OCI-LY1 (cell line): ENCODE results near the gene N4BP2L2.

ENCODE experiments used
- H2AFZ ChIP-seq: fragments of 200-600 bp; sonication (generic), shearing (Covaris generic); 2 replicates; pipeline ENCODE4 v1.6.0; 2014; ENCODE audit warnings: antibody characterized with exemption, mild to moderate bottlenecking, low read length
- H3F3A ChIP-seq: fragments of 200-600 bp; sonication (generic), shearing (Covaris generic); 2 replicates; pipeline ENCODE4 v1.6.0; 2014; ENCODE audit warnings: mild to moderate bottlenecking, antibody characterized with exemption, low read length, moderate library complexity; ENCODE audit not compliant: insufficient read depth
- H3K27ac ChIP-seq: fragments of 200-600 bp; sonication (generic); 2 replicates; pipeline ENCODE4 v1.5.1; 2014; ENCODE audit warnings: low read length, mixed run types, mild to moderate bottlenecking, low read depth; ENCODE audit not compliant: poor library complexity, severe bottlenecking
- H3K27me3 ChIP-seq: fragments of 200-600 bp; sonication (generic); 2 replicates; pipeline ENCODE4 v1.6.0; 2014; ENCODE audit warnings: antibody characterized with exemption, mild to moderate bottlenecking, low read length, moderate library complexity; ENCODE audit not compliant: insufficient read depth
- H3K36me3 ChIP-seq: fragments of 200-600 bp; sonication (generic); 2 replicates; pipeline ENCODE4 v1.6.1; 2014; ENCODE audit warnings: mild to moderate bottlenecking, antibody characterized with exemption, low read length, moderate library complexity, mixed read lengths; ENCODE audit not compliant: insufficient read depth
- H3K4me1 ChIP-seq: fragments of 200-600 bp; sonication (generic); 2 replicates; pipeline ENCODE4 v1.5.1; 2014; ENCODE audit warnings: mild to moderate bottlenecking, low read length, moderate library complexity; ENCODE audit not compliant: insufficient read depth, severe bottlenecking
- H3K4me2 ChIP-seq: fragments of 200-600 bp; sonication (generic), shearing (Covaris generic); 2 replicates; pipeline ENCODE4 v1.6.1; 2014; ENCODE audit warnings: low read length
- H3K4me3 ChIP-seq: fragments of 200-600 bp; sonication (generic); 2 replicates; pipeline ENCODE4 v1.5.1; 2014; ENCODE audit warnings: low read length, low read depth, mild to moderate bottlenecking, mixed read lengths; ENCODE audit not compliant: poor library complexity, severe bottlenecking
- H3K79me2 ChIP-seq: fragments of 200-600 bp; shearing (Covaris generic); 2 replicates; pipeline ENCODE4 v1.6.1; 2016; ENCODE audit warnings: mixed run types, low read length, mixed read lengths; ENCODE audit not compliant: insufficient read depth
- H3K9ac ChIP-seq: fragments of 200-600 bp; sonication (generic), shearing (Covaris generic); 2 replicates; pipeline ENCODE4 v1.6.1; 2014; ENCODE audit warnings: mild to moderate bottlenecking, low read length, mixed read lengths
- H3K9me2 ChIP-seq: fragments of 200-600 bp; sonication (generic), shearing (Covaris generic); 2 replicates; pipeline ENCODE4 v1.6.1; 2014; ENCODE audit warnings: low read depth, mild to moderate bottlenecking, low read length, mixed read lengths
- H3K9me3 ChIP-seq: fragments of 200-600 bp; shearing (Covaris generic); 2 replicates; pipeline ENCODE4 v1.6.1; 2014; ENCODE audit warnings: low read length, mixed read lengths
- H4K20me1 ChIP-seq: fragments of 200-600 bp; sonication (generic), shearing (Covaris generic); 2 replicates; pipeline ENCODE4 v1.6.0; 2016; ENCODE audit warnings: mild to moderate bottlenecking, low read length; ENCODE audit not compliant: insufficient read depth
- EZH2 ChIP-seq: fragments of 200-600 bp; sonication (generic), shearing (Covaris generic); IDR thresholded peaks from 2 replicates; pipeline ENCODE4 v1.8.0; 2017; ENCODE audit warnings: borderline replicate concordance, mixed run types, mild to moderate bottlenecking, antibody characterized with exemption, low read length, moderate library complexity, mixed read lengths
- TF ChIP-seq, protein P1 (sequence below): fragments of 200-600 bp; sonication (generic), shearing (Covaris generic); IDR thresholded peaks from 2 replicates; pipeline ENCODE4 v1.5.1; 2017; ENCODE audit warnings: mild to moderate bottlenecking, antibody characterized with exemption, low read length, moderate library complexity, mixed read lengths

Gene N4BP2L2

DNA sequence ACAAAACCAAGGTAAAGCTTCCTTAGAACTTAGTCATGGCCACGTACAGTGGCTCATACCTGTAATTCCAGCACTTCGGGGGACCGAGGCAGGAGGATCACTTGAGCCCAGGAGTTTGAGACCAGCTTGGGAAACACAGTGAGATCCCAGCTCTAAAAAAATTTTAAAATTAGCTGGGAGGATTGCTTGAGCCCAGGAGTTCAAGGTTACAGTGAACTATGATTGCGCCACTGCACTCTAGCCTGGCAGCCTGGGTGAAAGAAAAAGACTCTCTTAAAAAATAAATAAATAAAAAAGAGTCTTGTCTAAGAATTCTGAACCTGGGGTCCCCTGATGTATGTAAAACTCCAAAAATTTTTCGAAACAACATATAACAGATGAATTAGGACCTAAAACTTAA lies 34.9 kb downstream of the N4BP2L2 start:
- Histone ChIP-seq H3K9me3 (no peaks in the 10 kb centered on the region), H4K20me1 (no peaks in the 10 kb centered on the region), H3K4me3 (no peak overlapping the region), H2AFZ (no peak overlapping the region), H3K4me2 (no peak overlapping the region), H3F3A (no peaks in the 10 kb centered on the region), H3K27ac (no peak overlapping the region), H3K27me3 (no peaks in the 10 kb centered on the region), H3K9ac (no peak overlapping the region), H3K79me2 (no peaks in the 10 kb centered on the region), H3K4me1 (no peaks in the 10 kb centered on the region), H3K9me2 (no peaks in the 10 kb centered on the region), H3K36me3 (no peaks in the 10 kb centered on the region)
- TF ChIP-seq EZH2 = no peak
- TF ChIP-seq, protein P1, sequence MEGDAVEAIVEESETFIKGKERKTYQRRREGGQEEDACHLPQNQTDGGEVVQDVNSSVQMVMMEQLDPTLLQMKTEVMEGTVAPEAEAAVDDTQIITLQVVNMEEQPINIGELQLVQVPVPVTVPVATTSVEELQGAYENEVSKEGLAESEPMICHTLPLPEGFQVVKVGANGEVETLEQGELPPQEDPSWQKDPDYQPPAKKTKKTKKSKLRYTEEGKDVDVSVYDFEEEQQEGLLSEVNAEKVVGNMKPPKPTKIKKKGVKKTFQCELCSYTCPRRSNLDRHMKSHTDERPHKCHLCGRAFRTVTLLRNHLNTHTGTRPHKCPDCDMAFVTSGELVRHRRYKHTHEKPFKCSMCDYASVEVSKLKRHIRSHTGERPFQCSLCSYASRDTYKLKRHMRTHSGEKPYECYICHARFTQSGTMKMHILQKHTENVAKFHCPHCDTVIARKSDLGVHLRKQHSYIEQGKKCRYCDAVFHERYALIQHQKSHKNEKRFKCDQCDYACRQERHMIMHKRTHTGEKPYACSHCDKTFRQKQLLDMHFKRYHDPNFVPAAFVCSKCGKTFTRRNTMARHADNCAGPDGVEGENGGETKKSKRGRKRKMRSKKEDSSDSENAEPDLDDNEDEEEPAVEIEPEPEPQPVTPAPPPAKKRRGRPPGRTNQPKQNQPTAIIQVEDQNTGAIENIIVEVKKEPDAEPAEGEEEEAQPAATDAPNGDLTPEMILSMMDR = no peak

GRCh38 chr13:32501064-32501463 lies 37.5 kb downstream of the N4BP2L2 start:
- H3K79me2 ChIP-seq = no peaks in the 10 kb centered on the region
- TF ChIP-seq, protein P1 = no peak
- no peak for TF ChIP-seq EZH2
- no peaks in the 10 kb centered on the region for H3K9me3 ChIP-seq
- H3K4me1 ChIP-seq = no peaks in the 10 kb centered on the region
- no peak overlapping the region for H3K9ac ChIP-seq
- no peaks in the 10 kb centered on the region for H3K27me3 ChIP-seq
- H3K4me3 ChIP-seq = no peak overlapping the region
- no peaks in the 10 kb centered on the region for H3F3A ChIP-seq
- no peaks in the 10 kb centered on the region for H3K9me2 ChIP-seq
- H3K27ac ChIP-seq = no peak overlapping the region
- H3K4me2 ChIP-seq = no peak overlapping the region
- no peak overlapping the region for H2AFZ ChIP-seq
- H3K36me3 ChIP-seq = no peaks in the 10 kb centered on the region
- H4K20me1 ChIP-seq = no peaks in the 10 kb centered on the region

GRCh38 chr13:32499538-32500210 lies 38.9 kb downstream of the N4BP2L2 start:
- Histone ChIP-seq H3K9ac (no peak overlapping the region), H4K20me1 (no peaks in the 10 kb centered on the region), H2AFZ (no peak overlapping the region), H3F3A (no peaks in the 10 kb centered on the region), H3K4me1 (no peaks in the 10 kb centered on the region), H3K4me2 (no peak overlapping the region), H3K27ac (no peak overlapping the region), H3K79me2 (no peaks in the 10 kb centered on the region), H3K36me3 (no peaks in the 10 kb centered on the region), H3K4me3 (no peak overlapping the region), H3K9me3 (no peaks in the 10 kb centered on the region), H3K27me3 (no peaks in the 10 kb centered on the region), H3K9me2 (no peaks in the 10 kb centered on the region)
- no peak for TF ChIP-seq EZH2
- TF ChIP-seq, protein P1 = no peak
